LoVo (cell line): ENCODE measurements around the gene GMPR.
A peak's percentile ranks its signal among the peaks of the same experiment; 100 is the strongest.
"Not testable (repeated sequence)": the region's sequence is repeated elsewhere in the genome, so short reads cannot be mapped to it uniquely, and the experiment has no call there.

ENCODE experiments used
- DNase-seq: peaks from one replicate; pipeline ENCODE4 v3.0.0-alpha.2; 2016; ENCODE audit warnings: low spot score

GMPR gene

DNA sequence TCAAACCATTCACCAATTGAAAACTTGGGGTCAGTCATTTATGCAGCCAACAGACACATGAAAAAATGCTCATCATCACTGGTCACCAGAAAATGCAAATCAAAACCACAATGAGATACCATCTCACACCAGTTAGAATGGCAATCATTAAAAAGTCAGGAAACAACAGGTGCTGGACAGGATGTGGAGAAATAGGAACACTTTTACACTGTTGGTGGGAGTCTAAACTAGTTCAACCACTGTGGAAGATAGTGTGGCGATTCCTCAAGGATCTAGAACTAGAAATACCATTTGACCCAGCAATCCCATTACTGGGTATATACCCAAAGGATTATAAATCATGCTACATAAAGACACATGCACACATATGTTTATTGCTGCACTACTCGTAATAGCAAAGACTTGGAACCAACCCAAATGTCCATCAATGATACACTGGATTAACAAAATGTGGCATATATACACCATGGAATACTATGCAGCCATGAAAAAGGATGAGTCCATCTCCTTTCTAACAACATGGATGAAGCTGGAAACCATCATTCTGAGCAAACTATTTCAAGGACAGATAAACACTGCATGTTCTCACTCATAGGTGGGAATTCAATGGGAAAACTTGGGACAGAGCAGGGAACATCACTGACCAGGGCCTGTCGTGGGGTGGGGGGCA lies 13.2 kb upstream of the GMPR start:
- not testable (repeated sequence) for DNase-seq

DNA sequence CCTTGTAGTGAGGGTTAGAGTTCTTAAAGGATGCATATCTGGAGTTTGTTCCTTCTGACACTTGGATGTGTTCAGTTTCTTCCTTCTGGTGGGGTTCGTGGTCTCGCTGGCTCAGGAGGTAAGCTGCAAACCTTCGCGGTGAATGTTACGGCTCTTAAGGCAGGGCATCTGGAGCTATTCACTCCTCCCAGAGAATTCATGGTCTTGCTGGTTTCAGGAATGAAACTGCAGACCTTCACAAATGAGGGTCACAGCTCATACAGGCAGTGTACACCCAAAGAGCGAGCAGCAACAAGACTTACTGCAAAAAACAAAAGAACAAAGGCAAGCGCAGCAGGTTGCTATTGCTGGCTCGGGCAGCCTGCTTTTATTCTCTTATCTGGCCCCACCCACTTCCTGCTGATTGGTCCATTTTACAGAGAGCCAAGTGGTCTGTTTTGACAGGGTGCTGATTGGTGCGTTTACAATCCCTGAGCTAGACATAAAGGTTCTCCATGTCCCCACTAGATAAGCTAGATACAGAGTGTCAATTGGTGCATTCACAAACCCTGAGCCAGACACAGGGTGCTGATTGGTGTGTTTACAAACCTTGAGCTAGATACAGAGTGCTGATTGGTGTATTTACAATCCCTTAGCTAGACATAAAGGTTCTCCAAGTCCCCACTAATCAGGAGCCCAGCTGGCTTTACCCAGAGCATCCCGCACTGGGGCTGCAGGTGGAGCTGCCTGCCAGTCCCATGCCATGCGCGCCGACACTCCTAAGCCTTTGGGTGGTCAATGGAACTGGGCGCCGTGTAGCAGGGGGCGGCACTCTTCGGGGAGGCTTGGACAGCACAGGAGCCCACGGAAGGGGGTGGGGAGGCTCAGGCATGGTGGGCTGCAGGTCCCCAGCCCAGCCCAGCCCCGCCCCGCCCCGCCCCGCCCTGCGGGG lies 12.0 kb upstream of the GMPR start:
- not testable (repeated sequence) for DNase-seq

DNA sequence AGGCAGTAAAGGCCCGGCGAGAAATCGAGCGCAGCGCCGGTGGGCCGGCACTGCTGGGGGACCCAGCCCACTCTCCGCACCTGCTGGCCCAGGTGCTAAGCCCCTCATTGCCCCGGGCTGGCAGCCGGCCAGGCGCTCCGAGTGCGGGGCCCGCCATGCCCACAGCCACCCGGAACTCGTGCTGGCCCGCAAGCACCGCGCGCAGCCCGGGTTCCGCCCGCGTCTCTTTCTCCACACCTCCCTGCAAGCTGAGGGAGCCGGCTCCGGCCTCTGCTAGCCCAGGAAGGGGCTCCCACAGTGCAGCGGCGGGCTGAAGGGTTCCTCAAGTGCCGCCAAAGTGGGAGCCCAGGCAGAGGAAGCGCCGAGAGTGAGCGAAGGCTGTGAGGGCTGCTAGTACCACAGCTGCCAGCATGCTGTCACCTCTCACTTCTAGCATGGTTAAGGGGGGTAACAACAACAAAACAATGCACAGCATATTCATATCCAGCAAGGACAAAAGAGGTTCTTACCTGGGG lies 11.3 kb upstream of the GMPR start:
- no peak for DNase-seq

DNA sequence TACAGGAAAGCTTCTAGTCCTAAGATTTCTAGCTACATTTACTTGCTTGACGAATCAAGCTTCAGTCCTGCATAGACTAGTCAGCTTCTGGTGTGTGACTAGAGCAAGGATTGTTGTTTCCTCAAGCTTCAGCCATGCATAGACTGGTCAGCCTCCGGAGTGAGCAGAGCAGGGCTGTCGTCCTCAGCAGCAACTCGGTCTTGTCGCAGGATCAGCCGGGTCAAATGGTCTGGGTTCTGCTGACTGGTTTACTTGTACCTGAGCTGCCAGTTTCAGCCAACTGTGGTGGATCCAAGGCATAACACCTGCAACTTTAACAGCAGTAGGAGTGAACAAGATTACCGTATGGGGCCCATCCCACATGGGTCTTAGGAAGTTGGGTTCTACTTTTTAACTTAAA lies 10.8 kb upstream of the GMPR start:
- DNase-seq, result no peak

DNA sequence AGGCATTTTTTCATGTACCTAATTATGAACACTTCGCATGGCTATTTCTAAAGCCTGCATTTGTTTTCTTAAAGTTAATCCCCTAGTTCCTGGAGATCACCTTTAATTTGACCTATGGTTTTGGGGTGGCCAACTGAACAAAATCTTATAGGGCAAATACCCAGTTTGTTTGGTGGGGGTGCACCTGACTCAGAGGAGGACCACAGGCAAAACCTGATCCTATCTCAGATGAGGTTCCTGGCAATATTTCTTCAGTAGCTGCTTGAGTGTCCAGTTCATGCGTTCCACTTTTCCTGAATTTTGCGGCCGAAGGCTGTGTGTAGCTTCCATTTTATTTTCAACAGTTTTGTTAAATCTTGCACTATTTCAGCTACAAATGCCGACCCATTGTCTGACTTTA lies 10.3 kb upstream of the GMPR start:
- no peak for DNase-seq

DNA sequence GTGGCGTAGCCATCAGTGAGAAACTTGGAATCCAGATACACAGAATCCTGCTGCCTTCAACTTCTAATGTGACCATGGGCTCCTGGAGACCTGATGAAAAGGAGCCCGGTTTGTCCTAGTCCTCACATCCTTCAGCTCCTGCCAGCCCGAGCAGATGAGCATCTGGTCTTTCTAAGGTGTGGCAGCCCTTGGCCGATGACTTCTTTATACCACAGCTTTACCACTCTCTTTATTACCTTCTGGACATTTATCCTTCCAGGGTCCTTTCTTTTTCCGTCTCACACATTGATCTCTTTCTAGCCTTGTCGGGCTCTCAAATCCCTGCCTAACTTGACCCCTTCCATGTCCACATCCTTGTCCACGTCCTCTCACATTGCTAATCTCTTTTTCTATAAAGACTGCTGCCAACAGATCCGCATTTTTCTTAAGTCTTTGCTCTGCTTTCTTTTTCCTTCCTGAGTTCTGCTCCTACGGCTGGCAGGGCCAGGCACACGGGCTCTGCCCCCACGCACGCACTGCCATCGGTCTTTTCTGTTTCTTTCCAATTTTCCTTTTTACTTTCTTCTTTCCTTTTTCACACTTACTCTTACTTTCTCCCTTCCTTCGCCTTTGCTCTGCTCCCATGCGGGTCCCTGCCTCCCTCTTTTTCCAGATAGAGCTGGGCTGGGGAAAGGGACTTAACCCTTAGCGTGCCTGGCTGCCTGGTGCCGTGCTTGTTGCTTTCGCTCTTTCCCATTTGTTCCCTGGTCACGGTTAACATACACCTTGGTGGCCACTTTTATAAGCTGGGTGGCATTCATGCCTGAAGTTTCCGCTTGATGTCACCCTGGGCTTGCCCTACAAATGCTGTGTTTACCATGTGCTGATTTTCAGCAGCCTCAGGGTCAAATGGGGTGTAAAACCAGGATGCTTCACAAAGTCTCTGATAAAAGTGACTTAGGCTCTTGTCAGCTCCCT lies 9.4 kb upstream of the GMPR start:
- DNase-seq, result no peak

DNA sequence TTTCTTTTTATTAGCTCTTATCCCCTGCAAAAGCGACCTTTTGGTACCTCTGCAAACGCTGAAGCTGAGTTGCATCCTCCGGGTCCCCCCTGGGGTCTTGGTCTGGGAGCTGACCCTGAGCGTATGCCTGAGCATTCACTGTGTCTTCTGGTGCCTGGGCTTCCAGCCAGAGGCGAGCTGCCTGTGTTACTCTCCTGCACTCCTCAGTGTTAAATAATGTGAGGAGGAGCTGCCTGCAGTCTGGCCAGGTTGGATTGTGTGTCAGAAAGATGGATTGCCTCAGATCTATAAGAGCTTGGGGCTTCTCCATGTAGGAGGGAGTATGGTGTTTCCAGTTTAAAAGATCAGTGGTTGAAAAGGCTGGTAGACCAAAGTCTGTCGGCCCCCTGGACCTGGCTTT lies 8.7 kb upstream of the GMPR start:
- no peak for DNase-seq

DNA sequence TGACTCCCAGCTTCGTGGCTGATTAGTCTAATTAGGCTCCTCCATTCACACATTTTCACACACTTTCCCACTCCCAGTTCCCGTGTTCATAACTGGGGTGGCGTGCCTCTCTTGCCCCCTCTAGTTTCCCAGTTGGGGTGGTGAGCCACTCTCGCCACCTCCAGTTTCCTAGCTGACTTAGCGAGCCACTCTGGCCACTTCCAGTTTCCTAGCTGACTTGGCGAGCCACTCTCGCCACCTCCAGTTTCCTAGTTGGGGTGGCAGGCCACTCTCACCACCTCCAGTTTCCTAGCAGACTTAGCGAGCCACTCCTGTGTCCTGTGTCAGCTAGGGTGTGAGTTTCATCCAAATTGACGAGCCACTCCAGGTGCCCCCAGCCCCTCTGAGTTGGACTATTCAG lies 7.4 kb upstream of the GMPR start:
- DNase-seq, result no peak

DNA sequence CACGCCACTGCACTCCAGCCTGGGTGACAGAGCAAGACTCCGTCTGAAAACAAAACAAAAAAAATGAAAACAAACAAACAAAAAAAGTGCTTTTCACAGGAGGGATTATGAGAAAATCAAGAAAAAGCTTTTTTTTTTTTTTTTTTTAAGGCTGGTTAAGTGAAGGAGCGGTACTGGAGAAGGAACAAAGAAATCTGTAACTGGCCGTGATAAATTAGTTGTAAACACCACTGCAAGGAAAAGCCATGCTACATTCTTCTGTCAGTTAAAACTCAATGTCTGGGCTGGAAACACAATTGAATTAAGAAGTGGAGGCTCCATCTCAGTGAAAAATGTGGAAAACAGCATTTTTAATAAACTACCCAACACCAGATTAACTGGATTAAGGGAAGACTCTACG lies 6.3 kb upstream of the GMPR start:
- DNase-seq, result no peak

DNA sequence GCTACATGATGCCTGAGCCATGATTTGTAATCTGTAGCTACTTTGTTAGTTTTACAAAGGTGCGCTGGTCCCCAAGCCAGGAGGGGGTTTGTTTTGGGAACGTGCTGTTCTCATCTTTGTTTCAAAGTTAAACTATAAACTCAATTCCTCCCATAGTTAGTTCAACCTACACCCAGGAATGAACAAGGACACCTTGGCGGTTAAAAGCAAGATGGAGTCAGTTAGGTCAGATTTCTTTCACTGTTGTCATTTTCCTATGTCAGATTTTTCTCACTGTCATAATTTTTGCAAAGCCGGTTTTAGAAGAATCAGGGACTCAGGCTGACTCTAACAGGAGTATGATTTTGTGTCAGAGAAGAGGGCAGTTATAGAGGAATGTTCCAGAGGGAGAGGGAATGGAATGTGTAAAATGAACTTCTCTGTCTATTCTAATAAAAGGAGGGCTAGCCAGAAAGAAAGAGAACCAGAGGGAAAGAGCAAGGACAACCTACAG lies 2.3 kb upstream of the GMPR start:
- no peak for DNase-seq

DNA sequence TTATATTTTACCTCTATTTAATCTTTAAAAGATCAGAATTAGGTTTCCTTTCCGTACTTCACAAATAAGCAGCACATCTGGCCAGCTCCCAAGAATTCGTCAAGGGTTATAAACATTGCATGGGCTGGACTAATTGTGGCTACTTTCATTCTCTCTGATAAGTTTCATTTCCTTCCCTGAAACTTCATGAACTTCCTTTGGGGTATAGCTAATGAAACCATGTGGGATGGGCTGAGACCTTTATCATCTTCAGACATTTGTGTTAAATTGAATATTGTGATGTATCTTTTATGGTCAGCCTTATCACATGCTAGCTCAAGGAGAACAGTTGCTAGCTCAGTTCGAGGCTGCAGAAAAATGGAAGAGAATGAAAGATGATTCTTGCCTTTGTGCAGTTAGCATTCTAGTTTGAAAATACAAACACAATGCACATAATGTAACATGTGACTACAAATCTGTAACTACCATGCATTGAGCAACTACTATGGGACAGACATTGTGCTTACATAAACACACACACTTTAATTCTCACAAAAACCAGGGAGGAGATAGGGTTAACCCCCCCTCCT lies 1.7 kb upstream of the GMPR start:
- DNase-seq, result peak; percentile 23

DNA sequence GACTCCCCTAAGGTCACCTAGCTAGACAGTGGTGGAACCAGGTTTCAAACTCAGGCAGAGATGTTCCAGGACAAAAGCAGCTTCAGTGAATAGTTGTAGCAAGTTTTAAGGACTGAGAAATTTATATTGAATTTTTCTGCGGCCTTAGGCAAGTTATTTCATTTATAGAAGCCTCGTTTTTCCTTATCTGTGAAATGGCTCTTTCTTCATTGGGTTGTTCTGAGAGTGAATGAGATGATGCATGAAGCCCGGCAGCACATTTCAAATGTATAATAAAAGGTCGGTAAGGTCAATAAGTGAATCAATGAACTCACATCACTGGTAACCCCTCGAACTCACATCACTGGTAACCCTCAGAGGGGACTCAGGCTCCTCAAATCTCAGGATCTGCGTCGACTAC lies 1.1 kb upstream of the GMPR start:
- DNase-seq, result no peak

DNA sequence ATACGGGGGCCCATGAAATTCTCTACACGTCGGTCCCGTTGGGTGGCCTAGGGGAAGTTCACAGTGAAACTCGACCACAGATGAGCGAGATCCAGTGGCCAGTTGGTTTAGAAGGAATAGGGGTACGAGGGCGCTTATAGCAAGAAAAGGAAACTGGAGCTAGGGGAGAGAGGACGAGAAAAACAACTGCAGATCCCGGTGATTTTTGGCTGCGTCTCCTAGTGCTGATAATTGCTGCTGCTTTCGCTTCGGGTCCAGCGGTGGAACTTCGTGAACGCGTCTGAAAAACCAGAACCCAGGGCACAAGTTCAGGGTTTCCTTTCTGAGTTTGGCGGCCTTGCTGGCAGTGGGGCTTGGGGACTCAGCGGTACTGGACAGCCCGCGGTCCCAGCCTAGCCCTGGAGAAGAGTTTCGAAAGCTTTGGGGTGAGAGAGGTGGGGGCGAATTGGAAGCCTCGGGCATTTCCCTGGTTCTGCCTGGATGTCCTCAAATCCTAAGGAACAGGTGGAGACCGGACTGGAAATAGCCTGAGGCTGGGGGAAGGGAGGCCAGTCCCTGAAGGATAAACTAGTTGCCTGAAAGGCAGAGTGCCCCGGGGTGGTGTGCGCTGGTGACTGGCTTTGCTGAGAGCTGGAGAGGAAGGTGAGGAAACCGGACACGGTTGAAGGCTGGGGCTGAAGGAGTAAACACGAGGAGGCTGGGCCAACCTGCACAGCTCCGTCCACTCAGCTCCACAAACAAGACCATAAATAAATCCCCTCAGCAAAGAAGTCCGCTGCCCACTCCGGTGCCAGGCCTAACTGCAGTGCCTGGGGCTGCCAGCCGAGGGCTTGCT lies 793 bp downstream of the GMPR start:
- DNase-seq, result peak; percentile 64

DNA sequence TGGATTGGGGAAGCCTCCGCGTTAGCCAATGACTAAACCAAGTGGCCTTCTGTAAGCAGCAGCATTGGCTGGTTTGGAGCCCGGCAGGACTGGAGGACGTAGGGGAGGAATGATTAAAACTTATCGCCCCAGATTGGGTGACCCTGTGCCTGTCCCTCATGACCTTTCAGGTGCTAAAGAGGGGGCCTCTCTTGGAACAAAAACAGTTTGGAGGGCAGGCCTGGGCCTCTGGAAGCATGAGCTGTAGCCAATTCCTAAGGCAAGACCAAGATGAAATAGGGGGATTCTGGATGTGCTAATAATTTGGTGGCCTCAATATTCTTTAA lies 1.4 kb downstream of the GMPR start:
- DNase-seq, result no peak

DNA sequence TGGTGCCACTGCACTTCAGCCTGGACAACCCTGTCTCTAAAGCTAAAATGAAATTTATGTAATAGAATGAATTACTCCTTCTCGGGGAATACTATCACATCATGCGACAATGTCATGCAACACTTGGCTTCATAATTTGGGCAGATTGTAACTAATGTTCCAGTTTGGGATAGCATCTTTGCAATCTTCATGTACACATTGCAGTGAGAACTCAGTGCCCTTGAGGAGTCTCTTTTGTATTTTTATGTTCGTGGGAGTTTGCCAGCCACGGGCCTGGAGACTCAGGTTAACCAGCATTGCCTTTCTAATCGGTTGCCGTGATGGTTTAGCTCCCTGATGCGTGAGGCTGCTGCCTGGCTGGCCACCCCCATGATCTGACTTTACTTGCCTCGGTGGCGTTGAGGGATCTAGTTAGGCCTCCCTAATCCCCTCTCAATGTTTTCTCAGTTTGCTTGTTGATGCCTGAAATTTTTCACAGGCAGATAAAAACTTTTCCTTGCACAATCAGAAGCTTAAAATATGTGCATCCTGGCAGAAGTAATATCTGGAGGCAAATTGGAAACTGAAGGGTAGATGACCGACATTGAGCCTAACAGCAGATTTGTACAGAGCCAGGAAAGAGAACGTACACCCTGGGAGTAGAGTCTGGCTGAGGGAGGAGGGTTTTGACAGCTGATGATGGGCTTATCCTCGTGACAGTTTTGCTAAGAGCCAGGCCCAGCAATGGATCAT lies 2.4 kb downstream of the GMPR start:
- no peak for DNase-seq

DNA sequence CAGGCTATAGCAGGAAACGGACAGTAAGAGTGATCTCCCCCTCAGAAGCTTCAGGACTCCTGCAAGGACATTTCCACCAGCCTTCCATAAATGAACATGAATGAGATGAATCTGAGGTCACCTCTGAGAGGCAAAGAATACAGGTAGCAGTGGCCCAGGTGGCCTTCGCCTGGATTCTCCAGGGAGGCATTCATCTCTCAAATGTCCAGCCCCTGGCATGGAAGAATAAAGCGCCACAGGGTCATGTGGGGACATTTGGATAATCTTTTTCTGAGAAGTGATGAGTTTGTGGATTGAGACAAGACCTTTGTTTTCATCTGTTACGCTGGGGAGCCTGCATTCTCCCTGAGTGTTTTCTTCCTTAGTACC lies 2.9 kb downstream of the GMPR start:
- DNase-seq, result no peak

DNA sequence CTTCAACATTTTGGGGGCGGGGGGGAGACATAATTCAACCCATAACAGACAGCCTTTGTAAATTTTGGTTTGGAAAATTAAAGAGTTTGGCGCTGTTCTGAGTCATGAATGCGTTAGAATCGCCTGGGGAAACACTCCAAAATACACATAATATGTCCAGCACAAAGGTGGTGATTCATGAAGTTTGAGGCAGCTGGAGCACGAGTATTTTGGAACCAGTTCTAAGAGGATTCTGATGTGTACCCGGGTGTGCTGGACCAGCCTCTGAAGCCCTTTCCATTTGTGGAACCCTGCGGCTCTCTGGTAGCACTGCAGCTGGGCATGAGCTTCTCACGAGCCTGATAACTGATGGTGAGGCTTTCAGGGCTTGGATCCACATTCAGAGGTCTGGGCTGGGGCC lies 4.7 kb downstream of the GMPR start:
- no peak for DNase-seq

DNA sequence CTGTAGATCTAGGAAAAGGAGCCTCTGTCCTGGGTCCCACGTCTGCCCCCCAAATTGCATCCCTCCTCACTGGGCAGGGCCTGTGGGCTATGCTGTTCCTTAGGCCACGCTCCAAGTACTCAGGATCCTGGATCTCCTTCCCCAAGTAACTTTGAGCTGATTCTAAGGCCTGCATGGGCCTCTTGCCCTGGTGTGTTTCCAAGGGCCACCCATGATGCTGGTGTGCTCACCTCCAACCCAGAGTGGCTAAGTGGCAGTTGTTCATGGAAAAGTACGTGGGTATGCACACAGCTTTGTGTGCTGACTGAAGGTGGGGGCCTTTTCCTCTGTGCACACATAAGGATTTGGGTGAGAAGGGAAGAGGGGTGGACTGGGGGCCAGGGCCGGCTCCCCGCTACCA lies 5.3 kb downstream of the GMPR start:
- no peak for DNase-seq

DNA sequence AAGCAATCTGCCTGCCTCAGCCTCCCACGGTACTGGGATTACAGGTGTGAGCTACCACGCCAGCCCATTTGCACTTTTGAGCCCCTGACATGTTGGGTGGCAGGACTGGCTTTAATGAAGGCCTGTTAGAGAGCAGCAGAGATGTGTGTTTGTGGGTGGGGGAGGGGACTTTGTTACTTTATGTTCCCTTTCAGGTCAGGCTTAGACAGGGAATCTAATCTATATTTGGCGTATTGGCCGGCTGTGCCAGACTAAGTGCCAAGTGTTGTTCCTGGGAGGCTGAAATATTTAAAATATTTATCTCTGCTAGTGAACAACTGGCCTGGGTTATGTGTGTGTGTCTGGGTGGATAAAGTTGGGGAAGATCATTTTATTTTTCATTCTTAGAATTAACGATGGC lies 6.1 kb downstream of the GMPR start:
- no peak for DNase-seq

DNA sequence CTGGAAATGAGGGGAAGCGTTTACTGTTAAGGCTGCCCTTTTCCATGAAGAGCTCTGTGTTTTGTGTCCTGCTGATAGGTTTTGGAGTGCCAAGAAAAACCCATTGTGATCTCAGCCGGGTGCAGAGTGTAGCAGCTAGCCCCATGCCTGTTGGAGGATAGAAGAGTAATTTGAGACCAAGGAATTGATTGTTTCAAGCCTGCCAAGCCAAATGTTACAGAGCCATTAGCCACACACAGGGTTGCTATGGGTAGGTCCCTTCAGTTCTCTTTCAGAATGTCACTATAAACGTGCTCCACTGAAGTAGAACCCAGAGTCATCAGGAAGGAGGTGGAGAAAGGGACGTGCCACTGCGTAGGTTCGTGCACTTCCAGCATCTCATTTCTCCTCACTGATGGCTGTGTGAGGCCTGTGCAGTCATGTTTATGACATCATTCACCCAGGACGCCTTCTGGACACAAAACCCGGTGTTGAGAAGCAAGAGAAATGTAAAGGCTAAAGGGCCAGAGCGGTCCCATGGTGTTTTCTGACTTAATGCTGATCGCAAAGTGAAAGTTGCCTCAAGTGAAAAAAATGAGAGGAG lies 6.6 kb downstream of the GMPR start:
- DNase-seq, result no peak
